Skin epidermis (tissue), 12 donors: ENCODE measurements around the gene EPHA8.

Experiments
- H3K27ac ChIP-seq, 21 experiments: fragments of 200-600 bp; sonication (generic) in 11 of 21; one replicate each; pipeline ENCODE4 v1.5.0; 2020; ENCODE audit warnings: mild to moderate bottlenecking in 3 of 21, inconsistent platforms in 2 of 21, moderate library complexity in 2 of 21
- H3K4me3 ChIP-seq, 7 experiments: fragments of 200-600 bp; sonication (generic) in 2 of 7; one replicate each; pipeline ENCODE4 v1.5.0; 2020; ENCODE audit warnings: inconsistent platforms in 2 of 7, mild to moderate bottlenecking in 2 of 7, moderate library complexity in 1 of 7

EPHA8 gene

DNA sequence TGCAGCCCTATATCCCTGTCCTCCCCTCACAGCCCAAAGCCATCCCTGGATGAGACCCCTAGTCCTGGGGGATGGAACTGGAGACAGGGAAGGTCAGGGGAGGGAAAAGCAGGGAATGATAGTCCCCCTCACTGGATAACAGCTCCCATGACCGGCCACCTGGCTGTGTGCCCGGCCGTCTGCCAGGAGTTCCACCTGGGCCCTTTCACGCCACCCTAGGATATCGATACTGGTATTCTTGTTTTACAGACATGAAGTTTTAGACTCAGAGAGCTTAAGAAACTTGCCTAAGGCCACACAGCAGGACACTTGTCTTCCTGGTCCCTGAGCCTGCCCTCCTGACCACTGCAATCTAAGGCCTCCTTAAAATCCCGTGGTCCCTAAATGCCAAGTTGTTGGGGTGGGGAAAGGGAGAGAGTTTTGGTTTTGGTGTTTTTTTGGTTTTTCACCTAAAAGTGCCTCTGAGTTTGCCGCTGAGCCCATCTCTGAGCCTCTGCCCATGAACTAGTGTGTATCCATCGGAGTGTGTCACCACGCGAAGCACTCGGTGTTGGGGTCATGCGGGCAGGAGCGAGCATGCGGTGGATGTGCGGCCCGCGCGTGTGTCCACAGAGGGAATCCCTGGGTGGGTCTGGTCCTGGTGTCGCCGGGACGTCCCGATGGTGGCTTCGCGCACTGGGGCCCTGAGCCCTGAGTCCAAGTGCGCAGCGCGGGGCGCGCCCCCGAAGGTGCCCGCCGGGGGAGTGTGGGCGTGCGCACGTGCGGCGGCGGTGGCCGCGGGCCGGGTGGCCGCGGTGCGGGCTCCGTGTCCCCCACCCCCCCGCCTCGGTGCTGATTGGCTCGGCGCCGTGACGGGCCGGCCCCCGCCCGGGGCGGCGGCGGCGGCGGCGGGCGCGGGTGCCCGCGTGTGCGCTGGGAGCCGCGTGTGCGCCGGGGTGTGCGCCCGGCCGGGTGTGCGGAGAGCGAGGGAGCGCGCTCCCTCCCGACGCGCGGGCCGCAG is at the start of gene EPHA8:
EPHA8 (plus strand) TSS at position 906 of the 1,000 bp plus-strand sequence. CDS start 147 bp downstream, outside the sequence.
- no peak within 1 kb of the TSS for H3K27ac ChIP-seq
- no peak within 1 kb of the TSS for H3K4me3 ChIP-seq

DNA sequence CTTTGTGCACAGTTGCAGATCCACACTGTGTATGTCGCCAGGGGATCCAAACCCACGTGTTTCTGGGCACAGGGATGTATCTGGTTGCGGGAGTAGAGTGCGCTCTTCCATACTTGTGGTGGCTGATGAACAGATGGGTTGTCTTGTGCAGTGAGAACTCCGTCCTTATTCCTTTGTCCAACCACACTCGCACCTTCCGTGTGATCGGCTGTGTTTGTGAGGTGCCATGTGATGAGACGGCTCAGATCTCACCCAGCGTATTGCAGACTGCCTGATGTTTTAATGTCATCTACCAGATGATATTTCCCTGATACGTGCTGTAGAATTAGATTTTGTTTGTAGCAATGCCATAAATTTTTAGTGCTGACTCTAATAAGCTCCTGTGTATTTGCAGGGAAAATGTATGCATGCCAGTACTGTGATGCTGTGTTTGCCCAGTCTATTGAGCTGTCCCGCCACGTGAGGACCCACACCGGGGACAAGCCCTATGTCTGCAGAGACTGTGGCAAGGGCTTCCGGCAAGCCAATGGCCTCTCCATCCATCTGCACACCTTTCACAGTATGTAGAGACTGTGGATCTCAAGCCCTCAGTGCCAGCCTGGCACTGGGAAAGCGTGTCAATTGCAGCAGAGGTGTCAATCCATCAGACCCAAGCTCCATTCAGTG is 46.2 kb upstream of the EPHA8 start:
- Histone ChIP-seq H3K27ac (no peak overlapping the region), H3K4me3 (no peak overlapping the region)

DNA sequence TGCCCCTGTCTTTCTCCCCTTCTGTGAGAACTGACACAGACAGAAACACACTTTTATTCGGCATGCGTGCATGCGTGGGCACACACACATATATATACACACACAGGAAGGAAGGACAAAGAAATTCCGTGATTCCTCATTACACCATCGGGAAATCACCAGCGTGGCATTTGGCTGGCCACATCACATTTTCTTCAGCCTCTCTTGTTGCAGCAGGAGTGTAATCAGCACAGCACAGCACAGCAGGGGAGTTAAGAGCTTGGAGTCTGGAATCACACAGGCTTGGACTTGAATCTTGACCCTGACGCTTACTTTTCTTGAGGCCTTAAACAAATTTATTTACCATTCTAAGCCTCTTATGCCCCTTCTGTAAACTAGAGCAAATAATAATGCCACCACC is 45.3 kb upstream of the EPHA8 start:
- no peak overlapping the region for H3K27ac ChIP-seq

DNA sequence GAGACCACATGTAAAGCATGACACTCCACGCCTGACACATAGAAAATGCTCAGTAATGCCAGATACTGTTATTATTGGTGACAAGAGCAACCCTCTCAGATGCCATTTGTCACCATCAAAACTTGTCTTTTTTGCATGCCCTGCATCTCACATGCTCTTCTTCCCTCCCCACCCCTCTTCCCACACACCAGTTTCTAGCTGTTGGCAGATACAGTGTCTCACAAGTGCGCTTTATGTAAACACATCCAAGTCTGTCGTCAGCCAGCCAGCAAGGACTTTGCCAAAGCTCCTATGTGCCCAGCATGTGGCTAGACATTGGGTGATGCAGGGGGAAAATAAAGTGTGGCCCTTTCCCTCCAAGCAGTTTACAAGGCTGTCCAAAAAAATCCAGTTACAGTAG is 44.9 kb upstream of the EPHA8 start:
- Histone ChIP-seq H3K4me3 (no peak overlapping the region), H3K27ac (no peak overlapping the region)

More for the DNA sequence above, 45.3 kb upstream of the EPHA8 start:
- H3K4me3 ChIP-seq: no peak overlapping the region

DNA sequence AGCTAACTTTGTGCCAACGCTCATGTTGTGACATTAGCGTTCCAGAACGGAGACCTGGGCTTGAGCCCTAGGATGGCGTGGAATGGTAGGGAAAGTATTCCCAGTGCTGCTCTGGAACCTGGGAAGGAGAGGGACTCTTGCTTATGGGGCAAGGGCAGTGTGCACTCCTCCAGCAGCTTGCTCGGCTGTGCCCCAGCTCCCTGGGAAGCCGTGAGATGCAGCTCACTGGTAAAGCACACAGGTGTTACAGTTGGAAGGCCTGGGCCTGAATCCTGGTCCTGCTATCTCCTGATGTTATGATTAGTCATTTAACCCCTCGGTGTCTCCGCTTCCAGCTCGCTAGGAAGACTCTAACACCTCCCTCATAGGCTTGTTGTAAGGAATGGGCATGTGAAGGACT is 42.4 kb upstream of the EPHA8 start:
- no peak overlapping the region for H3K4me3 ChIP-seq
- H3K27ac ChIP-seq: no peak overlapping the region

DNA sequence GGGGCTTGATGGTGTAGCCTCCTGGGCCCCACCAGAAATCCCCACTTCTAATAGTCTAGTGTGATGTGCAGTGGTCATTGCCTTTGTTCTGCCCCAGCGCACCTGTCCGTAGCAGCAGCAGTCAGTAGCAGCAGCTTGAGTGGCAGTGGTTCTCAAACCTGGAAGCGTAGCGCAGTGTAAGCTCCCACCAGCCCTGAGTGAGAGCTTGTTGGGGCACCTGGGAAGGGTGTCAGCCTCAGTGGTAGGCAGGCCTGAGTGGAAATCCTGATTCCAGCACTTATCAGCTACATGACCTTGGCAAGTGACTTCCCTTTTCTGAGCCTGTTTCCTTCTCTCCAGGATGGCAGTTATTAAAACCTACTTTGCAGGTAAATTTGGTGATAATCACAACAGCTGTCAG is 41.6 kb upstream of the EPHA8 start:
- H3K4me3 ChIP-seq: no peak overlapping the region

DNA sequence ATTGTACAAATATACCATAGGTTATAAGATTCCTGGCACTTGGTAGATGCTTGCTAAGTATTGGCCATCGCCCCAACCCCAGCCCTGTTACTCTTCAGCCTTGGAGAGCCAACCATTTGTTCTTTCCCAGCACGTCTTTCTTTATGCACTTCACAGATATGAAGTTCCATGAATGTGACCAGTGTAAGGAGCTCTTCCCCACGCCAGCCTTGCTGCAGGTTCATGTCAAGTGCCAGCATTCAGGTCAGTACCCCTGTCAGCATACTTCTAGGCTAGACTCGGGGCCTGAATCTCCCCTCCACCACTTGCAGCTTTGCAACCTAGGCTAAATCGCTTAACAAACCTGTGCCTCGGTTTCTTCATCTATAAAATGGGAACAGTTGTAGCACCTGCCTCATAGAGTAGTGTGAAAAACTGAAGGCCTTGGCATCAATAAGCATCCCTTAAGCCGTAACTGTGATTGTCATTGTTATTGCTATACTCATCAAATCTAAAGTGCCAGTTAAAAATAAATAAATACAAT is 41.0 kb upstream of the EPHA8 start:
- Histone ChIP-seq H3K4me3 (no peak overlapping the region), H3K27ac (no peak overlapping the region)

More for the DNA sequence above, 41.6 kb upstream of the EPHA8 start:
- H3K27ac ChIP-seq: no peak overlapping the region

DNA sequence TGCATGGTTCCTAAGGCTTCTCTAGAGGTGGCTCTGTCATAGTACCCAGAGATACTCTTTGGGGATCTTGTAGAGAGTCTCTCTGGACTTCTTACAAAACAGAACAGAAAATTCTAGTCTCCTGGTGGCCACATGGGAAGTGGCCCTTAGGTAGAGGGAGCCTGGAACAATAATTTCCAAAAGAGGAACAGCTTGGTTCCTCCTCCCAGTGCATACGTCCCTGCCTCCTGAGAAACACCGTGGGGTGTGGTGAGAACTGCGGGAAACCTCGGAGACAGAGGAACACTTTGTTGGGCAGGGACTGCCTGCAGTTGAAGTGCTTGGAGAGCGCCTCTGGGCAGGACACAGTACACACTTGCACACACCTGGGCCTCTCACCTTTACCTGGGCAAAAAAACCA is 38.8 kb upstream of the EPHA8 start:
- Histone ChIP-seq H3K27ac (no peak overlapping the region), H3K4me3 (no peak overlapping the region)

DNA sequence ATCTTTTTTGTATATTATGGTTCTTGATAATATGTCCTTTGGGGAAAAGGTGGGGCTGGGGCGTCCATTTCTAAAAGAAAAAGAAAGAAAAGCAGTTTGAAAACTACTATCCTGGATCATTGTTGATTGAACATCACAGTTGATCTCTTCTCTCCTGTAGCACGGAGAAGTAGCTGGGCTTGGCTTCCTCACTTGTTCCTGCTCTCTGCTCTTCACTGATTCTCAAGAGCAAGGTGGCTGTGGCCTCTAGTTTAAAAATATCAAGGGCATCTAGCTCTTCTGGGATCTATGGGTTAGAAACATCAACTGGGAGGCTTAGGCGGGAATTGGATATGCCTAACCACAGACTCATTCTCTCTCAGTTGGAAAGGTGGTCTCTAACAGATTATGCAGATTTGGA is 38.1 kb upstream of the EPHA8 start:
- Histone ChIP-seq H3K4me3 (no peak overlapping the region), H3K27ac (no peak overlapping the region)

DNA sequence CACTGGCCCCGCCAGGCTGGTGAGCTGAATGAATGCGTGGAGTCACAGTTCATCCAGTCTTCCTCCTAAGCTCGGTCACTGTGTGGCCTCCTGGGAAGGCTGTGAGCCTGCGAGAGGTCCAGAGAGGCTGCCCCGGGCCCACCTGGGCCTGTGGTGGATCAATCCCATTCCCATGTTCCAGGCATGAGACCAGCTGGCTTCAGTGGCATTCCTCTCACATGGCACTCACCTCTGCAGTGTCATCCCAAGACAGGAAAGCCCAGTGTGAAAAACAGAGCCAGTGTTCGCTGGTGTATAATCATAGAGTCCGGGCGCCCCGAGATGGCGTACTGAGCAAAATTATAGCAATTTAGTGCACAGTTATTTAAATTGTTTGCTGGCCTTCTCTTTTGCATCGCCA is 37.6 kb upstream of the EPHA8 start:
- Histone ChIP-seq H3K4me3 (no peak overlapping the region), H3K27ac (no peak overlapping the region)

DNA sequence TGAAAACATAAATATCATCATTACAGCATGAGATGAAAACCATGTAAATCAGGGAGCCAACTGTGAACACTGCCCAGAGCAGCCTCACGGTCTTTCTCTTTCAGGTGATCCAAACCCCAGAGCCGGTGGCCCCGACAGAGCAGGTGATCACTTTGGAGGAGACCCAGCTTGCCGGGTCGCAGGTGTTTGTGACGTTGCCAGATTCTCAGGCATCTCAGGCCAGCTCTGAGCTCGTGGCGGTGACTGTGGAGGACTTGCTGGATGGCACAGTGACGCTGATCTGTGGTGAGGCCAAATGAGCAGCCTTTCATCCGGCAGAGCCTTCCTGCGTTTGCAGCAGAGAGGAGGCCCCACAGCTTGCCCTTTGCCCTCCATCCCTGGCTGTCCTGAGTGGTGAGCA is 37.2 kb upstream of the EPHA8 start:
- Histone ChIP-seq H3K4me3 (no peak overlapping the region), H3K27ac (no peak overlapping the region)

DNA sequence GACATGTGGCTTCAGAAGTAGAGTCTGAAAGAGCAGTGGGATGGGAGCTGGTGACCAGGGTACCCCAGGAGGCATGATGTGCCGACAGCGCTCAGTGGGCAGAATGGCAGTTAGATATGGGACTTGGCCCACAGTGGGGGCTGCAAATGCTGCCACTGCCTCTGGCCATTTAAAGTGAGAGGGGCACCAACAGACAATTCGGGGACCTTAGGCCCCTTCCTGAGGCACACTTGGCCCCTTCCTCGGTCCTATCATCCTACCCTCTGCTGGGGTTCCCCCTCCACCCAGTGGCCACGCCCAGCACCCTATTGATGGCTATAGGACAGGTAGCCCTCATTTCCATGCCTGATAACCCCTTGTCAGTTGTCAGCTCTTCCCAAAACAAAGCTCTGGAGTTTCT is 36.6 kb upstream of the EPHA8 start:
- no peak overlapping the region for H3K4me3 ChIP-seq
- H3K27ac ChIP-seq: no peak overlapping the region

DNA sequence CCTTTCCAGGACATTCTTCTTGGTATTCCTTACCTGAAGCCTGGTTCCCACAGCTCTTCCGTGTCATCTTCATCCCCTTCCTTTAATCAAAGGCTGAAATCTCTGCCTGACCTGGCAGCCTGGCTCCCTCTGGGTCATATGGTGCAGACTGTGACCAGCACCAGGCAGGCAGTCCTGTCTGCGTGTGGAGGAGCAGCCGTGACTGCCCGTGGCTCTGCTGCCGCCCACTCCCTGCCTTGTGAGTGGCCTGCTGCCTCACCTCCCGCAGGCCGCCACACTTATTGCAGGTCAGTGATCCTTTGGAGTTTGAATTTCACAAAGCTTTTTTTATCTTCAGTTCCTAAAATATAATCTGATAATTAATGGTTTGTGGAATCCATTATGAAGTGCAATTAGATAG is 36.2 kb upstream of the EPHA8 start:
- no peak overlapping the region for H3K27ac ChIP-seq
- H3K4me3 ChIP-seq: no peak overlapping the region

DNA sequence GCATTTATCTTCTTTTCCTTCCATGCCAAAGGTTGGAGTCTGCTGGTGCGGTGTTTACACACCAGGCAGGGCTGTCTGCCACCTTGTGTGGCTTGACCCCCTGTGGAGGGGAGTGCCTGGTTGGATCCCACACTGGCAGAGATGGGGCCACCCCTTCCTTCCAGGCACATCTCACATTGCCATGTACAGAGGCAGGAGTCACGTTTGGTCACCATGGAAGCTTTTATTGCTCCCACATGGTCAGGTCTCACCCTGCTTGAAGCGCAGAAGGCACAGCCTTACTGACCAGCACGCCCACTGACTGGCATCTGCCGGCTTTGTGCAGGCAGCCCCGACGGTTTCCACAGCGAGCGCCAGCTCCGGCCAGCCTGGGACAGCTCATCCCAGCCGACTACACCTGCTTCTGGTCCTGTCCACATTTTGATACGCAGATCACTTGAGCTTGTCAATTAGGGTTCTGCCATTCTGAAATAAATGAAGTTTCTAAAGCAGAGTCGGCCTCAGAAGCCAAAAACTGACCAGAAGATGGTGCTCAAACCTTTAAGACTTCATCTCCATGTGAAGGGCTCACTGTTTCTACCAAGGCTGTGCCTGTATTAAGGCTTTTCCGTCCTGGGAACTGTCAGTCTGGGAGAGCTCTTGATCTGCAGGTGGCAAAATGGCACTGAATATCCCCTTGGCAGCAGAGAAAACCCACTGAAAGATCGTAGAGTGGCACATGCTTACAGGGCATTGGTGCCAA is 35.6 kb upstream of the EPHA8 start:
- Histone ChIP-seq H3K27ac (no peak overlapping the region), H3K4me3 (no peak overlapping the region)

DNA sequence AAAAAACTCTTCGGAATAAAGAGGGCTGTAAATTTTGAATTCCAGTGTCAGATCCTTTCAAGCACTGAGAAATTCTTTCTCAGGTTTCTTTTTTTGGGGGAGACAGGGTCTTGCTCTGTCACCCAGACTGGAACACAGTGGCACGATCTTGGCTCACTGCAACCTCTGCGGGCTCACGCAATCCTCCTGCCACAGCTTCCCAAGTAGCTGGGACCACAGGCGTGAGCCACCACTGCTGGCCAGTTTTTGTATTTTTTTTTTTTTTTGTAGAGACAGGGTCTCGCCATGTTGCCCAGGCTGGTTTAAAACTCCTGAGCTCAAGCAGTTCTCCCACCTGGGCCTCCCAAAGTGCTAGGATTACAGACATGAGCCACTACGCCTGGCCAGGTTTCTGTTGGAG is 34.8 kb upstream of the EPHA8 start:
- Histone ChIP-seq H3K4me3 (no peak overlapping the region), H3K27ac (no peak overlapping the region)

DNA sequence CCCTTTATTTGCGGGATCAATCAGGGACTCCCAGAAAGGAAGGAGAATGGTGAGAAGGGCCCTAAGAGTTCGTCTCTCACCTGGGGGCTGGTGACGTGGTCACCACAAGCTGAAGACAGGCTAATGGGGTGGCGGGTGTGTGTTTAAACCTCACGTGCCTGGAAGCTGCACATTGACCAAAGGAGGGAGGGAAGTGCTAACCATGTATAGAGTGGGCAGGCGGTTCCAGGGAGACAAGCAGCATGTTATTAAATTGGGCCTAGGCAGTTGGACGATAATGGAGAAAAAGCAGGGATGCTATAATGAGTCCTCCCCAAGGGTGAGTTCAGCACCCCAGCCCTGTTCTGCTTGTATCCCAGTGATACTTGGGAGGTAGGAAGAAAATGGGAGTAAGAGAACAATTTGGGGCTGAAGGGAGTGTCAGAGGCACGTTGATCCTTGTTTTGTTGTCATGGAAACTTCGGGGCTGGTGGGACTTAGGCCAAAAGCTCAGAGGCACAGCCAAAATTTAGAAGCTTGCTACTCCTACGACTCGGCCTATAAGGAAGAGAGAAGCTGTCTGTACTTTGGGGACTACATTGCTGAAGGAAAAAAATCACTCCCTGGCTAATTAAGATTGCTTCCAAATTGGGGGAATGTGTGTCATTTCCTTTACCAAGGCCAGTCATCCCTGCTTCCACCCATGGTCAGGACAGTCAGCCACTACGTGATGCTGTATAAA is 33.2 kb upstream of the EPHA8 start:
- peak overlapping the region in 3 of 21 experiments; percentile 12 to 38 (median 13) for H3K27ac ChIP-seq
- H3K4me3 ChIP-seq: no peak overlapping the region

DNA sequence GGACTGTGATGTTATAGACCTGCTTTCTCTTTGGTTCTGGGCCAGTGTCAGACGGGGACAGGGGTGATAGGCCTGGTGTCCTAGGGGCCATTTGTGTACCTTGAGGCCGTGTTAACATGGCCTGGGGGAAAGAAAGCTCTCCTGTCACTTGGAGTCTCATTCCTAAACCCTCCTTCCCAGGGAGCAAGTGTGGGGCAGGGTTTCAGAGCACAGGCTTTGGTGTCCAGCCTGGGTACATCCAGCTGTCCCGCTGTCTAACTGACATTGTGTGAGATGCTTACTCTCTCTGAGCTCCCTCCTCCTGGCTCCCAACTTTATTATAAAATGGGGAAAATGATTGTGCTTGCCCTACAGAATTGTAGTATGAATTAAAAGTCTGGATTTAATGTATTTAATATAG is 32.6 kb upstream of the EPHA8 start:
- peak overlapping the region in 3 of 21 experiments; percentile 12 to 38 (median 13) for H3K27ac ChIP-seq

DNA sequence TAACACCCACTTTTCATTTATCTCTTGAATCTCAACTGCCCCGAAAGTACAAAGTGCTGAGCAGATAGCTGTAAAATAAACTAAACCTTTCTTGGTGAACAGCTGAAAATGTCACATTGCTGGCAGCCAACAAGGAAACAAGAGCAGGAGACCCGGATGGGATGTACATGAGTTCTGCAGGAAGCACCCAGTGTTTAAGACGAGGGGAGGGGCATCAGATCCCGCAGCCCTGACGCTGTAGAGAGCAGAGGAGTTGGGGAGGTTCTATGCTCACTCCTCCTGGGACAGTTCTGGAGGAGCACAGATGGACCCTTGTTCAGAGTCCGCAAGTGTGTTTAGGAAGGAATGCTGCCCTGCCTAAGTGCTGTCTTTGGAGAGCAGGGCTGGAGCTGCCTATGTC is 32.0 kb upstream of the EPHA8 start:
- Histone ChIP-seq H3K4me3 (no peak overlapping the region), H3K27ac (no peak overlapping the region)

More for the DNA sequence above, 32.6 kb upstream of the EPHA8 start:
- H3K4me3 ChIP-seq: no peak overlapping the region

DNA sequence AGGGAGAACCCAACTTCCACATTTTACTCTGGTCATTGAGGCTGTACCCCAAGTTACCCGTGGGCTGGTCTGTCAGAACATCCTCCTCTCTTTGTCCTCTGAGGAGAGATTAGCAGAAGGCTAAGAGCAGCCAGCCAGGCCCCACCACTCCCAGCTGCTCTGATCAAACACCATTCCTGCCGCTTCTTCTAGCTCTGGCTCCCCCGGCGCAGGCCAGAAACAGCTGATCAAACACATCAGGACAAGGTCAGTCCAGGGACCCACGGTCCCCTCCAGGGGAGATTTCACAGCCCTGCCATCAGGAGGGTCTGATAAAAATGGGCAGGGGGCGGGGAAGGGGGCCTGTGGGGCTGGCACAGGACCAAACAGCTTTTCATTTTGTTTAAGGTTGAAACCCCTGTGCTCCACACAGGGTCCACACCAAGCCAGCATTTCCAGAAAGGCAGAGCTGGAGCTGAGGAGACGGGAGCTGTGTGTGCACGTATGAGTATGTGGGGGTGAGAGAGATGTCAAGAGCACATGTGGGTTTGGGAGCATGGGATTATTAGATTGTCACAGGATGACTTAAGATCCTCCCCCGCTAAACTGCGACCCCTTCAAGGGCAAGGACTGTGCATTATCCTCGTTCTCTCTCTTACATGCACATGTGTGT is 29.9 kb upstream of the EPHA8 start:
- Histone ChIP-seq H3K27ac (no peak overlapping the region), H3K4me3 (no peak overlapping the region)
